Left lung (tissue), 10 donors: ENCODE data around the gene FSTL5. TPM values are rescaled to one million over a fixed set of nuclear protein-coding genes. Genes with fewer than 3 reads are reported as not detected.

Source experiments
- ATAC-seq: fragments of 200-7000 bp; cut with Tn5 transposase; one replicate; pipeline ENCODE4 v1.9.1; 2020; ENCODE audit warnings: moderate library complexity
- DNase-seq, 4 donors: peaks; one replicate each; pipeline ENCODE4 v3.0.0-alpha.2; 2013 to 2020
- H3K27ac ChIP-seq, 2 donors: fragments of 200-600 bp; sonication (generic) in 1 of 2; one replicate each; pipeline versions ENCODE4 v1.5.0 to v1.8.0; 2020 to 2021
- H3K27me3 ChIP-seq, 2 donors: fragments of 200-600 bp; sonication (generic) in 1 of 2; one replicate each; pipeline versions ENCODE4 v1.5.0 to v1.8.0; 2020 to 2021
- H3K36me3 ChIP-seq, 2 donors: fragments of 200-600 bp; sonication (generic) in 1 of 2; one replicate each; pipeline versions ENCODE4 v1.5.0 to v1.8.0; 2020 to 2021
- H3K4me1 ChIP-seq, 2 donors: fragments of 200-600 bp; one replicate each; pipeline ENCODE4 v1.8.0; 2021
- H3K4me3 ChIP-seq, 2 donors: fragments of 200-600 bp; sonication (generic) in 1 of 2; one replicate each; pipeline versions ENCODE4 v1.5.0 to v1.8.0; 2020 to 2021; ENCODE audit warnings: mild to moderate bottlenecking in 1 of 2
- H3K9me3 ChIP-seq, 2 donors: fragments of 200-600 bp; sonication (generic) in 1 of 2; one replicate each; pipeline versions ENCODE4 v1.5.0 to v1.8.0; 2020 to 2021
- CTCF ChIP-seq, 2 donors: fragments of 200-600 bp; sonication (generic) in 1 of 2; IDR thresholded peaks; one replicate each; pipeline versions ENCODE4 v1.5.0 to v1.8.0; 2021; ENCODE audit warnings: antibody characterized with exemption in 2 of 2
- intact Hi-C, 2 donors: fragments of 100-400 bp; cut with DNase I; formaldehyde crosslinking; loops; one replicate each; pipeline versions ENCODE4 v1.11.2 to v1.14.2; 2022
- polyA plus RNA-seq, 6 donors: library from polyadenylated mRNA; unstranded; fragments of 120-200 nt; gene quantifications; one replicate each; pipeline ENCODE4 v1.2.1, GENCODE V29; 2013; ENCODE audit not compliant: insufficient read length in 6 of 6
- total RNA-seq, 2 donors: library from RNA; stranded (reverse); fragmentation: NEBNext Ultra II Directional; extraction: Animal tissue kit (Norgen Biotek cat#: 25700); gene quantifications; one replicate each; pipeline ENCODE4 v1.2.1, GENCODE V29; 2021
- donor health status: DM: no; HTN: yes; CAD: no.
- donor health status: DM: no; HTN: no; CAD: no.

Gene FSTL5
- total and polyA plus RNA-seq, 8 donors, result 0.14 to 0.60 (median 0.31) TPM; not detected in 2

GRCh38 chr4:161530710-161531109 lies 633.1 kb downstream of the FSTL5 start:
- no peak for DNase-seq
- peaks cover 0 to 3% of the 10 kb centered on the region in 2 donors for H3K9me3 ChIP-seq
- no peaks in the 10 kb centered on the region for H3K36me3 ChIP-seq
- no peaks in the 10 kb centered on the region for H3K4me1 ChIP-seq
- no peak for TF ChIP-seq CTCF (IDR thresholded peaks at IDR 0.05)
- H3K4me3 ChIP-seq, result no peak overlapping the region
- H3K27ac ChIP-seq, result no peak overlapping the region
- intact Hi-C loops, result no loop called here
- ATAC-seq, result no peak
- H3K27me3 ChIP-seq, result no peaks in the 10 kb centered on the region

GRCh38 chr4:161525121-161525520 lies 638.7 kb downstream of the FSTL5 start:
- no peak for TF ChIP-seq CTCF (IDR thresholded peaks at IDR 0.05)
- no peak overlapping the region for H3K4me3 ChIP-seq
- DNase-seq (no peak), ATAC-seq (no peak)
- no peak overlapping the region for H3K27ac ChIP-seq
- intact Hi-C loops, result no loop called here
- no peaks in the 10 kb centered on the region for H3K9me3 ChIP-seq
- no peaks in the 10 kb centered on the region for H3K36me3 ChIP-seq
- H3K27me3 ChIP-seq, result no peaks in the 10 kb centered on the region
- H3K4me1 ChIP-seq, result no peaks in the 10 kb centered on the region

- H3K9me3 ChIP-seq, result no peaks in the 10 kb centered on the region
- DNase-seq (peak in 2 of 4 donors; percentile 9 to 13), ATAC-seq (no peak)
- intact Hi-C loops, result no loop called here
- no peaks in the 10 kb centered on the region for H3K27me3 ChIP-seq
- H3K36me3 ChIP-seq, result no peaks in the 10 kb centered on the region
- H3K4me1 ChIP-seq, result no peaks in the 10 kb centered on the region
- H3K4me3 ChIP-seq, result no peak overlapping the region
- TF ChIP-seq CTCF (IDR thresholded peaks at IDR 0.05), result no peak
- no peak overlapping the region for H3K27ac ChIP-seq
Observed at GRCh38 chr4:161522031-161522430, 641.8 kb downstream of the FSTL5 start.

- ATAC-seq (no peak), DNase-seq (no peak)
- Histone ChIP-seq H3K27ac (no peak overlapping the region), H3K4me3 (no peak overlapping the region), H3K27me3 (no peaks in the 10 kb centered on the region), H3K36me3 (no peaks in the 10 kb centered on the region), H3K4me1 (no peaks in the 10 kb centered on the region), H3K9me3 (no peaks in the 10 kb centered on the region)
- TF ChIP-seq CTCF (IDR thresholded peaks at IDR 0.05), result no peak
- intact Hi-C loops, result no loop called here
Observed at GRCh38 chr4:161519611-161520010, 644.2 kb downstream of the FSTL5 start.

GRCh38 chr4:161517941-161518340 lies 645.9 kb downstream of the FSTL5 start:
- H3K27ac ChIP-seq, result no peak overlapping the region
- H3K9me3 ChIP-seq, result no peaks in the 10 kb centered on the region
- DNase-seq (no peak), ATAC-seq (no peak)
- intact Hi-C loops, result no loop called here
- TF ChIP-seq CTCF (IDR thresholded peaks at IDR 0.05), result no peak
- H3K36me3 ChIP-seq, result no peaks in the 10 kb centered on the region
- no peaks in the 10 kb centered on the region for H3K27me3 ChIP-seq
- no peaks in the 10 kb centered on the region for H3K4me1 ChIP-seq
- H3K4me3 ChIP-seq, result no peak overlapping the region
